Hepatocyte (in vitro differentiated cells): Measurements from ENCODE around the gene CFAP69. TPM values are rescaled to one million over a fixed set of nuclear protein-coding genes. Genes with fewer than 3 reads are reported as not detected.

ENCODE experiments used
- DNase-seq: peaks from one replicate; pipeline ENCODE4 v3.0.0-alpha.2; 2016; ENCODE audit warnings: low spot score
- H2AFZ ChIP-seq: fragments of 200-600 bp; sonication (generic); 2 replicates; pipeline ENCODE4 v1.6.0; 2016; ENCODE audit warnings: antibody characterized with exemption, mild to moderate bottlenecking
- H3K27ac ChIP-seq: fragments of 200-600 bp; sonication (generic); 2 replicates; pipeline ENCODE4 v1.5.1; 2016; ENCODE audit warnings: mild to moderate bottlenecking
- H3K27me3 ChIP-seq: fragments of 200-600 bp; sonication (generic); 2 replicates; pipeline ENCODE4 v1.6.1; 2016
- H3K36me3 ChIP-seq: fragments of 200-600 bp; sonication (generic); replicated peaks from 2 replicates; pipeline ENCODE4 v1.5.1; 2016; ENCODE audit warnings: low read depth; ENCODE audit not compliant: insufficient read depth
- H3K4me1 ChIP-seq: fragments of 200-600 bp; sonication (generic); 2 replicates; pipeline ENCODE4 v1.5.1; 2016; ENCODE audit warnings: mild to moderate bottlenecking, moderate library complexity; ENCODE audit not compliant: insufficient read depth
- H3K4me2 ChIP-seq: fragments of 200-600 bp; sonication (generic); 2 replicates; pipeline ENCODE4 v1.6.0; 2016
- H3K4me3 ChIP-seq: fragments of 200-600 bp; sonication (generic); 2 replicates; pipeline ENCODE4 v1.5.1; 2016; ENCODE audit warnings: mild to moderate bottlenecking
- H3K79me2 ChIP-seq: fragments of 200-600 bp; sonication (generic); 2 replicates; pipeline ENCODE4 v1.6.0; 2017; ENCODE audit warnings: mild to moderate bottlenecking
- H3K9me2 ChIP-seq: fragments of 200-600 bp; sonication (generic); replicated peaks from 2 replicates; pipeline ENCODE4 v1.6.0; 2017; ENCODE audit warnings: mild to moderate bottlenecking; ENCODE audit not compliant: insufficient read depth
- H3K9me3 ChIP-seq: fragments of 200-600 bp; sonication (generic); 2 replicates; pipeline ENCODE4 v1.5.1; 2016; ENCODE audit warnings: low read depth, mild to moderate bottlenecking
- H4K20me1 ChIP-seq: fragments of 200-600 bp; sonication (generic); 2 replicates; pipeline ENCODE4 v1.6.0; 2016; ENCODE audit warnings: mild to moderate bottlenecking; ENCODE audit not compliant: insufficient read depth, poor library complexity, severe bottlenecking
- EZH2 ChIP-seq: fragments of 200-600 bp; sonication (generic); IDR thresholded peaks from 2 replicates; pipeline ENCODE4 v1.6.1; 2016; ENCODE audit warnings: antibody characterized with exemption, mild to moderate bottlenecking, borderline replicate concordance
- EZH2phosphoT487 ChIP-seq: fragments of 200-600 bp; sonication (generic); IDR thresholded peaks from one replicate; pipeline ENCODE4 v1.6.1; 2018; ENCODE audit warnings: antibody characterized with exemption, mild to moderate bottlenecking, low read depth, moderate library complexity; ENCODE audit not compliant: unreplicated experiment, severe bottlenecking
- WGBS: methylation state at CpG from one replicate; pipeline ENCODE4 v1.1.6; 2016; ENCODE audit warnings: low lambda C conversion rate; ENCODE audit errors: missing lambda C conversion rate; 5-methylcytosine and 5-hydroxymethylcytosine counted together
- polyA plus RNA-seq: library from polyadenylated mRNA; unstranded; fragments of >200 nt; fragmentation: Nextera tagmentation; extraction: Ambion mirVana; gene quantifications from 2 replicates; pipeline ENCODE4 v1.2.1, GENCODE V29; 2016
- total RNA-seq: library from RNA; depleted of rRNA; stranded (reverse); fragments of >200 nt; gene quantifications from 2 replicates; pipeline ENCODE4 v1.2.3, GENCODE V29; 2014
- TF ChIP-seq, protein P1 (sequence below): fragments of 200-600 bp; sonication (generic); IDR thresholded peaks from 2 replicates; pipeline ENCODE4 v1.5.1; 2016; ENCODE audit warnings: antibody characterized with exemption, mild to moderate bottlenecking; ENCODE audit not compliant: poor library complexity

Gene CFAP69
- total and polyA plus RNA-seq, 2 experiments from 2014 or later, result 1.6 to 4.3 TPM

DNA sequence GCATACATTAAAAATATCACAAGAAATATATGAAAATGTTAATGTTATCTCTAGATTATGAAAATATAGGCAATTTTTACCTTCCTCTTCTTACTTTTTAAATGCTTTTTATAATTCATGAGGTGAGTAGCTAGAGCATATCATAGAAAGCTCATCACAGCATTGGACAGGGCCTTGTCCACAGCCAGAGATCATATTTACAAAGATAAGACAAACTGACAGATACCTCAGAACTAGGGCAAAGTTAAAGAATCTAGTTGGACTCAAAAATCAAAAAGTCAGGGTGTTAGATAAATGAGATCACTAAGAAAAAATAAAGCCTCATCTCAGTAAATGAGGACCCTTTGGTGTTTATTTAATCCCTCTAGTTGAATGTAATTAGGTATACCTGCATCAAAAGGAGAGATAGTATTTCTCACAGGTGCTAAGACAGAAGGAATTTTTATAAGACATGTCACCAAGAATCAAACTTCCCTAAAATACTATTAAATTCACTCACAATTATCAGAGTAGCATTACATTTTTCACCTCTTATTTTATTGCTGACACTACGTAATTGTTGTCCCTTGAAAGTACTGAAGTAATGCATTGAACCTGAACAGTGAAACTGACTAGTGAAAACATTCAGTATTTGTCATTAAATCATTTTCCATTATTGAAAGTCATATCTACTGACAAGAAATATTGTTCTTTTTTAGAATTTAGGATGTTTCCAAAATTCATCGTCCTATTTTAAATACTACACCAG is 25.6 kb downstream of the CFAP69 start:
- no peak for TF ChIP-seq EZH2
- TF ChIP-seq, protein P1, sequence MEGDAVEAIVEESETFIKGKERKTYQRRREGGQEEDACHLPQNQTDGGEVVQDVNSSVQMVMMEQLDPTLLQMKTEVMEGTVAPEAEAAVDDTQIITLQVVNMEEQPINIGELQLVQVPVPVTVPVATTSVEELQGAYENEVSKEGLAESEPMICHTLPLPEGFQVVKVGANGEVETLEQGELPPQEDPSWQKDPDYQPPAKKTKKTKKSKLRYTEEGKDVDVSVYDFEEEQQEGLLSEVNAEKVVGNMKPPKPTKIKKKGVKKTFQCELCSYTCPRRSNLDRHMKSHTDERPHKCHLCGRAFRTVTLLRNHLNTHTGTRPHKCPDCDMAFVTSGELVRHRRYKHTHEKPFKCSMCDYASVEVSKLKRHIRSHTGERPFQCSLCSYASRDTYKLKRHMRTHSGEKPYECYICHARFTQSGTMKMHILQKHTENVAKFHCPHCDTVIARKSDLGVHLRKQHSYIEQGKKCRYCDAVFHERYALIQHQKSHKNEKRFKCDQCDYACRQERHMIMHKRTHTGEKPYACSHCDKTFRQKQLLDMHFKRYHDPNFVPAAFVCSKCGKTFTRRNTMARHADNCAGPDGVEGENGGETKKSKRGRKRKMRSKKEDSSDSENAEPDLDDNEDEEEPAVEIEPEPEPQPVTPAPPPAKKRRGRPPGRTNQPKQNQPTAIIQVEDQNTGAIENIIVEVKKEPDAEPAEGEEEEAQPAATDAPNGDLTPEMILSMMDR, result no peak
- TF ChIP-seq EZH2phosphoT487, result no peak
- H3K9me2 ChIP-seq, result no peaks in the 10 kb centered on the region
- 95% methylated on average over 2 of the region's 2 CpGs for WGBS
- H3K27me3 ChIP-seq, result no peaks in the 10 kb centered on the region
- H3K4me3 ChIP-seq, result no peak overlapping the region
- H3K9me3 ChIP-seq, result no peaks in the 10 kb centered on the region
- H3K4me2 ChIP-seq, result no peak overlapping the region
- H4K20me1 ChIP-seq, result no peaks in the 10 kb centered on the region
- H2AFZ ChIP-seq, result no peak overlapping the region
- no peaks in the 10 kb centered on the region for H3K79me2 ChIP-seq
- DNase-seq, result no peak
- no peaks in the 10 kb centered on the region for H3K36me3 ChIP-seq
- H3K4me1 ChIP-seq, result no peaks in the 10 kb centered on the region
- no peak overlapping the region for H3K27ac ChIP-seq

DNA sequence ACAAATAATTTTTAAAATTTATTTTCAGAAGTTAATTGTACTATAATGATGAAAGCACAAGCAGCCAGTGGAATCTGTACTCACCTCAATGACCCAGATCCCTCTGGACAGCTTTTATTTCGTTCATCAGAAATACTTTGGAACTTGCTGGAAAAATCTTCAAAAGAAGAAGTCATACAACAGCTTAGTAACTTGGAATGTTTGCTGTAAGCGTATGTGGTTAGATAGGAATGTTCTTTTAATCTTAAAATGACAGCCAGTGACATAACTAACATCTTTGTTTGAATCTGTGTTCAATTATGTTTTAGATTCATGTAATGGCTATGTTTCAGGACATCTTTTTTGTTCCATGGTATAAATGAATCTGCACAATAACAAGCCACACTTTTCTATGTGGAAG is 26.8 kb downstream of the CFAP69 start:
- Histone ChIP-seq H3K9me3 (no peaks in the 10 kb centered on the region), H3K79me2 (no peaks in the 10 kb centered on the region), H3K36me3 (no peaks in the 10 kb centered on the region), H3K4me2 (no peak overlapping the region), H3K4me1 (no peaks in the 10 kb centered on the region), H2AFZ (no peak overlapping the region), H4K20me1 (no peaks in the 10 kb centered on the region), H3K27ac (peak overlapping the region; percentile 16), H3K4me3 (no peak overlapping the region), H3K27me3 (no peaks in the 10 kb centered on the region), H3K9me2 (no peaks in the 10 kb centered on the region)
- TF ChIP-seq, protein P1, result no peak
- TF ChIP-seq EZH2 (no peak), EZH2phosphoT487 (no peak)
- WGBS, result 32% methylated on average over 2 of the region's 2 CpGs
- no peak for DNase-seq

DNA sequence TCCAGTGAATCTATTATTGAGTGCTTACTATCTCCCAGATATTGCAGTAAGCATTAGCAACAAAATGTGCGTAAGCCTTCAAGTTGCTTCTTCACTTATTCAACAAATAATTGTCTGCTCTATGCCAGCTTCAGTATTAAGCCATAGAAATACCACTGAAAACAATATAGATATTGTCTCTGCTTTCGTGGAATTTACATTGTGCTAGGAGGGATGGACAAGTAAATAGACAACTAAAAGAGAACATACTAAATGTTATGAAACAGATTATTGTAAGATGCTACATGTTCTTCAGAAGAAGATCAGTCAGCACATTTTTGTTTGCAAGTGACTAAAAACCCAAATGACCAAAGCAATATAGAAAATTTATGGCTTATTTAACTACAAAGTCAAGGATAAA is 27.3 kb downstream of the CFAP69 start:
- Histone ChIP-seq H3K9me3 (no peaks in the 10 kb centered on the region), H3K9me2 (no peaks in the 10 kb centered on the region), H3K36me3 (no peaks in the 10 kb centered on the region), H3K27ac (peak overlapping the region; percentile 16), H3K4me1 (no peaks in the 10 kb centered on the region), H3K27me3 (no peaks in the 10 kb centered on the region), H3K4me3 (no peak overlapping the region), H4K20me1 (no peaks in the 10 kb centered on the region), H2AFZ (no peak overlapping the region), H3K4me2 (no peak overlapping the region), H3K79me2 (no peaks in the 10 kb centered on the region)
- 88% methylated on average over 2 of the region's 2 CpGs for WGBS
- DNase-seq, result no peak
- TF ChIP-seq EZH2phosphoT487, result no peak
- no peak for TF ChIP-seq EZH2
- TF ChIP-seq, protein P1, result no peak
